H1 (cell line): Measurements from ENCODE around the gene PLEKHM3.

Experiments used
- CTCF ChIP-seq, 3 experiments: IDR thresholded peaks; 1 replicate in 2 of 3; 2 replicates in 1 of 3; pipeline versions ENCODE4 v1.5.1 to v1.6.1; 2011; ENCODE audit warnings: low read length in 3 of 3, mild to moderate bottlenecking in 3 of 3, inconsistent platforms in 2 of 3, low read depth in 1 of 3, moderate library complexity in 1 of 3; ENCODE audit not compliant: insufficient read depth in 1 of 3; ENCODE audit errors: control extremely low read depth in 1 of 3
- GABPA ChIP-seq: IDR thresholded peaks from 2 replicates; pipeline ENCODE4 v1.6.1; 2011; ENCODE audit warnings: mild to moderate bottlenecking, low read length, moderate library complexity, borderline replicate concordance; ENCODE audit not compliant: insufficient read depth
- JUN ChIP-seq: IDR thresholded peaks from 2 replicates; pipeline ENCODE4 v1.6.1; 2011; ENCODE audit warnings: low read depth, mild to moderate bottlenecking, improper control_type of control experiment, low read length
- MAX ChIP-seq: IDR thresholded peaks from 2 replicates; pipeline ENCODE4 v1.6.1; 2012; ENCODE audit warnings: inconsistent platforms
- POLR2A ChIP-seq, 2 experiments: IDR thresholded peaks; 1 replicate in 1 of 2; 2 replicates in 1 of 2; pipeline ENCODE4 v1.6.1; 2011; ENCODE audit warnings: low read depth in 2 of 2, low read length in 2 of 2, mild to moderate bottlenecking in 2 of 2; ENCODE audit errors: control extremely low read depth in 1 of 2
- POU5F1 ChIP-seq: IDR thresholded peaks from 2 replicates; pipeline ENCODE4 v1.6.1; 2011; ENCODE audit warnings: low read depth, mild to moderate bottlenecking, low read length, moderate library complexity
- RFX5 ChIP-seq: IDR thresholded peaks from 2 replicates; pipeline ENCODE4 v1.6.1; 2011; ENCODE audit warnings: low read depth, low read length, improper control_type of control experiment, borderline replicate concordance
- TAF1 ChIP-seq: IDR thresholded peaks from 2 replicates; pipeline ENCODE4 v1.6.1; 2011; ENCODE audit warnings: mild to moderate bottlenecking, low read depth, low read length
- TCF12 ChIP-seq: IDR thresholded peaks from 2 replicates; pipeline ENCODE4 v1.6.1; 2011; ENCODE audit warnings: low read depth, mild to moderate bottlenecking, low read length
- USF2 ChIP-seq: IDR thresholded peaks from 2 replicates; pipeline ENCODE4 v1.6.1; 2011; ENCODE audit warnings: low read length, improper control_type of control experiment

GRCh38 chr2:208031608-208032019 lies 6.3 kb upstream of the PLEKHM3 start:
- no peak for TF ChIP-seq CTCF (IDR thresholded peaks at IDR 0.05; ENCODE audit: control extremely low read depth in 1 of 3, insufficient read depth in 1 of 3, low read depth in 1 of 3, low read length in 3 of 3)
- TF ChIP-seq JUN: no peak
- no peak for TF ChIP-seq RFX5
- no peak for TF ChIP-seq POU5F1
- no peak for TF ChIP-seq TAF1
- TF ChIP-seq POLR2A (IDR thresholded peaks at IDR 0.05; ENCODE audit: control extremely low read depth in 1 of 2, low read depth in 2 of 2, low read length in 2 of 2): no peak
- no peak for TF ChIP-seq GABPA
- no peak for TF ChIP-seq TCF12
- TF ChIP-seq MAX: no peak
- TF ChIP-seq USF2: no peak
